GM18858 (cell line): ENCODE results near the gene FHAD1.
"Not testable (repeated sequence)": the region's sequence is repeated elsewhere in the genome, so short reads cannot be mapped to it uniquely, and the experiment has no call there.

ENCODE experiments used
- ATAC-seq: cut with Tn5 transposase; IDR thresholded peaks from one replicate; pipeline ENCODE4 v1.9.1; 2021; ENCODE audit not compliant: unreplicated experiment

Gene FHAD1

GRCh38 chr1:15362096-15362736 lies 115.2 kb downstream of the FHAD1 start:
- no peak for ATAC-seq

GRCh38 chr1:15362737-15363128 lies 115.7 kb downstream of the FHAD1 start:
- ATAC-seq = no peak

GRCh38 chr1:15364740-15365139 lies 117.7 kb downstream of the FHAD1 start:
- ATAC-seq = no peak

- no peak for ATAC-seq
Measured at GRCh38 chr1:15368888-15369287, 121.9 kb downstream of the FHAD1 start.

GRCh38 chr1:15370268-15370667 lies 123.2 kb downstream of the FHAD1 start:
- ATAC-seq = no peak

- no peak for ATAC-seq
Measured at GRCh38 chr1:15370781-15371520, 123.9 kb downstream of the FHAD1 start.

- no peak for ATAC-seq
Measured at GRCh38 chr1:15371610-15372545, 124.9 kb downstream of the FHAD1 start.

- ATAC-seq = no peak
Measured at GRCh38 chr1:15378729-15379128, 131.7 kb downstream of the FHAD1 start.

GRCh38 chr1:15379151-15379550 lies 132.1 kb downstream of the FHAD1 start:
- ATAC-seq = not testable (repeated sequence)

GRCh38 chr1:15380601-15381508 lies 133.8 kb downstream of the FHAD1 start:
- ATAC-seq = no peak

GRCh38 chr1:15381805-15382204 lies 134.8 kb downstream of the FHAD1 start:
- ATAC-seq = no peak

GRCh38 chr1:15382601-15383518 lies 135.8 kb downstream of the FHAD1 start:
- ATAC-seq = no peak

- no peak for ATAC-seq
Measured at GRCh38 chr1:15383810-15384209, 136.8 kb downstream of the FHAD1 start.

GRCh38 chr1:15384301-15384901 lies 137.4 kb downstream of the FHAD1 start:
- ATAC-seq = no peak

GRCh38 chr1:15385420-15385819 lies 138.4 kb downstream of the FHAD1 start:
- no peak for ATAC-seq

GRCh38 chr1:15386164-15386749 lies 139.2 kb downstream of the FHAD1 start:
- ATAC-seq = no peak

- no peak for ATAC-seq
Measured at GRCh38 chr1:15388201-15388880, 141.3 kb downstream of the FHAD1 start.

GRCh38 chr1:15389828-15390227 lies 142.8 kb downstream of the FHAD1 start:
- ATAC-seq = not testable (repeated sequence)
